HCT116 (cell line): Measurements from ENCODE around the gene COL23A1.

Source experiments
- CBX3 ChIP-seq: IDR thresholded peaks from 2 replicates; pipeline ENCODE4 v1.6.1; 2012; ENCODE audit warnings: low read depth
- EGR1 ChIP-seq: IDR thresholded peaks from 2 replicates; pipeline ENCODE4 v1.6.1; 2012; ENCODE audit warnings: low read depth
- ELF1 ChIP-seq: IDR thresholded peaks from 2 replicates; pipeline ENCODE4 v1.6.1; 2012; ENCODE audit warnings: low read depth, borderline replicate concordance
- EZH2phosphoT487 ChIP-seq: fragments of 200-600 bp; IDR thresholded peaks from 2 replicates; pipeline ENCODE4 v1.6.1; 2018; ENCODE audit warnings: antibody characterized with exemption, borderline replicate concordance
- POLR2A ChIP-seq: IDR thresholded peaks from 2 replicates; pipeline ENCODE4 v1.7.0; 2011; ENCODE audit warnings: borderline replicate concordance; ENCODE audit not compliant: insufficient read depth, insufficient read length; ENCODE audit errors: extremely low read depth
- POLR2AphosphoS5 ChIP-seq: IDR thresholded peaks from 2 replicates; pipeline ENCODE4 v1.6.1; 2011; ENCODE audit warnings: mild to moderate bottlenecking, low read depth, low read length, moderate library complexity
- SIN3A ChIP-seq: IDR thresholded peaks from 2 replicates; pipeline ENCODE4 v1.6.1; 2012; ENCODE audit warnings: low read depth
- YY1 ChIP-seq: IDR thresholded peaks from 2 replicates; pipeline ENCODE4 v1.6.1; 2011; ENCODE audit warnings: low read length, low read depth, moderate library complexity, mild to moderate bottlenecking; ENCODE audit not compliant: insufficient replicate concordance; ENCODE audit errors: extremely low read depth
- ZFX ChIP-seq: fragments of 450-650 bp; IDR thresholded peaks from 2 replicates; pipeline ENCODE4 v1.6.1; 2017
- TF ChIP-seq, protein P1 (sequence below): IDR thresholded peaks from 2 replicates; pipeline ENCODE4 v1.6.1; 2012
- TF ChIP-seq, protein P2 (sequence below), 3 experiments: fragments of 200-600 bp in 1 of 3; sonication (generic) in 1 of 3; IDR thresholded peaks in 2 of 3; conservative IDR thresholded peaks in 1 of 3; 2 replicates each; pipeline ENCODE4 v1.5.1; 2012 to 2017; ENCODE audit warnings: low read depth in 2 of 3, low read length in 2 of 3, antibody characterized with exemption in 1 of 3, borderline replicate concordance in 1 of 3, control low read depth in 1 of 3, mild to moderate bottlenecking in 1 of 3, mixed read lengths in 1 of 3, mixed run types in 1 of 3, moderate library complexity in 1 of 3; ENCODE audit not compliant: insufficient read depth in 1 of 3
- TF ChIP-seq, protein P3 (sequence below): IDR thresholded peaks from 2 replicates; pipeline ENCODE4 v1.6.1; 2012; ENCODE audit warnings: low read depth

DNA sequence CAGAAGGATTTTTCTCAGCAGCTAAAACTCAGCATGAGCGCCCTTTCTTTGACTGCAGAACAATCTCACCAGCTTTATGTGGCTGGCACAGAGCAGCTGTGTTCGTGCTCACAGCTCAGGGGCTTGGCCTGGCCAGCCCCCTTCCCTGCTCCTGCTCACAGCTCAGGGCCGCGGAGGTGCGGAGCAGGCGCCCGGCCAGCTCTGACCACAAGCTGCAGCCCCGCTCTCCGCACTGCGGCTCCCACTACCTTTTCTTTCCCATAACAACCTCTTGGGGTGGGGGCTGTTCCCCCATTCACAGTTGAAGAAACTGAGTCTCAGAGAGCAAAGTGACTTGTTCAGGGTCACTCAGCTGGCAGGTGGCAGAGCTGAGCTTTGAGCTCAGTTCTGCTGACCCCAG, 323.6 kb downstream of the COL23A1 start:
- TF ChIP-seq CBX3: no peak
- TF ChIP-seq, protein P1, sequence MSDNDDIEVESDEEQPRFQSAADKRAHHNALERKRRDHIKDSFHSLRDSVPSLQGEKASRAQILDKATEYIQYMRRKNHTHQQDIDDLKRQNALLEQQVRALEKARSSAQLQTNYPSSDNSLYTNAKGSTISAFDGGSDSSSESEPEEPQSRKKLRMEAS: no peak
- no peak for TF ChIP-seq YY1
- no peak for TF ChIP-seq POLR2AphosphoS5
- TF ChIP-seq EGR1: no peak
- TF ChIP-seq POLR2A: no peak
- TF ChIP-seq, protein P2, sequence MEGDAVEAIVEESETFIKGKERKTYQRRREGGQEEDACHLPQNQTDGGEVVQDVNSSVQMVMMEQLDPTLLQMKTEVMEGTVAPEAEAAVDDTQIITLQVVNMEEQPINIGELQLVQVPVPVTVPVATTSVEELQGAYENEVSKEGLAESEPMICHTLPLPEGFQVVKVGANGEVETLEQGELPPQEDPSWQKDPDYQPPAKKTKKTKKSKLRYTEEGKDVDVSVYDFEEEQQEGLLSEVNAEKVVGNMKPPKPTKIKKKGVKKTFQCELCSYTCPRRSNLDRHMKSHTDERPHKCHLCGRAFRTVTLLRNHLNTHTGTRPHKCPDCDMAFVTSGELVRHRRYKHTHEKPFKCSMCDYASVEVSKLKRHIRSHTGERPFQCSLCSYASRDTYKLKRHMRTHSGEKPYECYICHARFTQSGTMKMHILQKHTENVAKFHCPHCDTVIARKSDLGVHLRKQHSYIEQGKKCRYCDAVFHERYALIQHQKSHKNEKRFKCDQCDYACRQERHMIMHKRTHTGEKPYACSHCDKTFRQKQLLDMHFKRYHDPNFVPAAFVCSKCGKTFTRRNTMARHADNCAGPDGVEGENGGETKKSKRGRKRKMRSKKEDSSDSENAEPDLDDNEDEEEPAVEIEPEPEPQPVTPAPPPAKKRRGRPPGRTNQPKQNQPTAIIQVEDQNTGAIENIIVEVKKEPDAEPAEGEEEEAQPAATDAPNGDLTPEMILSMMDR (IDR thresholded peaks at IDR 0.05 in 2 of 3, conservative IDR thresholded peaks at IDR 0.05 in 1 of 3; ENCODE audit: borderline replicate concordance in 1 of 3, insufficient read depth in 1 of 3, low read depth in 2 of 3, low read length in 2 of 3): no peak
- no peak for TF ChIP-seq SIN3A
- no peak for TF ChIP-seq EZH2phosphoT487
- no peak for TF ChIP-seq ELF1
- no peak for TF ChIP-seq ZFX
- TF ChIP-seq, protein P3, sequence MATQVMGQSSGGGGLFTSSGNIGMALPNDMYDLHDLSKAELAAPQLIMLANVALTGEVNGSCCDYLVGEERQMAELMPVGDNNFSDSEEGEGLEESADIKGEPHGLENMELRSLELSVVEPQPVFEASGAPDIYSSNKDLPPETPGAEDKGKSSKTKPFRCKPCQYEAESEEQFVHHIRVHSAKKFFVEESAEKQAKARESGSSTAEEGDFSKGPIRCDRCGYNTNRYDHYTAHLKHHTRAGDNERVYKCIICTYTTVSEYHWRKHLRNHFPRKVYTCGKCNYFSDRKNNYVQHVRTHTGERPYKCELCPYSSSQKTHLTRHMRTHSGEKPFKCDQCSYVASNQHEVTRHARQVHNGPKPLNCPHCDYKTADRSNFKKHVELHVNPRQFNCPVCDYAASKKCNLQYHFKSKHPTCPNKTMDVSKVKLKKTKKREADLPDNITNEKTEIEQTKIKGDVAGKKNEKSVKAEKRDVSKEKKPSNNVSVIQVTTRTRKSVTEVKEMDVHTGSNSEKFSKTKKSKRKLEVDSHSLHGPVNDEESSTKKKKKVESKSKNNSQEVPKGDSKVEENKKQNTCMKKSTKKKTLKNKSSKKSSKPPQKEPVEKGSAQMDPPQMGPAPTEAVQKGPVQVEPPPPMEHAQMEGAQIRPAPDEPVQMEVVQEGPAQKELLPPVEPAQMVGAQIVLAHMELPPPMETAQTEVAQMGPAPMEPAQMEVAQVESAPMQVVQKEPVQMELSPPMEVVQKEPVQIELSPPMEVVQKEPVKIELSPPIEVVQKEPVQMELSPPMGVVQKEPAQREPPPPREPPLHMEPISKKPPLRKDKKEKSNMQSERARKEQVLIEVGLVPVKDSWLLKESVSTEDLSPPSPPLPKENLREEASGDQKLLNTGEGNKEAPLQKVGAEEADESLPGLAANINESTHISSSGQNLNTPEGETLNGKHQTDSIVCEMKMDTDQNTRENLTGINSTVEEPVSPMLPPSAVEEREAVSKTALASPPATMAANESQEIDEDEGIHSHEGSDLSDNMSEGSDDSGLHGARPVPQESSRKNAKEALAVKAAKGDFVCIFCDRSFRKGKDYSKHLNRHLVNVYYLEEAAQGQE: no peak
